ENCODE data around the gene PRDM16.

Gene PRDM16

DNA sequence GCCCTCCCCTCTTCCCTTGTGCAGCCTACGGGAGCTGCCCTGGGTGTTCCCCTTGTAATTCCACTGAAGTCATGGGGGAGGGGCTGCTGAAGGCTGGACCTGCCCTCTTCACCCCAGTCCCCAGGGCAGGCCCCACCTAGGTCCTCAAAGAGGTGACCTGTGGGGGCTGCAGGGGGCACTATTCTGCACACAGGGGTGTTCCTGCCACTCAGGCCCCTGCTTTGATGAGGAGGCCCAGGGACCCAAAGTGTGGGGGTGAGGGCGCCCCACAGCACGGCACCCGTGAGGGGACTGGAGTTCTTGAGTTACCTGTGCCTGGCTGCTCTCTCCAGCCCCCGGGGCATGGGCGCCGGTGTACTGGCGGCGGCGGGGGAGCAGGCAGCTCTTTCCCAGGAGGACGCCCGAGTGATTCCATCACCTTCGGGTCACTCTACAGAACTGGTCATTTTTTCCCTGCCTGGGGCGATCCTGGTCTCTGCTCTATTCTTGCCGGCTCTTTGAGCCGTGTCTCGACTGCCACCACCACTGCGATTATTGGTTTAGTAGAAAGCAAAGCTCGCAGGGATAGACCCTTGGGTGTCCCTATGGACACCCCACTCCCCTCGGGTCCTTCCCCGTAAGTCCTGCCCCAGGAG lies 6.9 kb upstream of the PRDM16 start:
- in situ Hi-C loops (cut with HindIII; ENCODE audit: low pct_unique_long_range_greater_than_20kb, low sequenced_read_pairs) = no loop called here
- TF ChIP-seq JUND (IDR thresholded peaks at IDR 0.05; ENCODE audit: low read depth) = no peak
- no peak for DNase-seq (ENCODE audit: low read depth in 1 of 2, low spot score in 1 of 2)

- TF ChIP-seq JUND (IDR thresholded peaks at IDR 0.05; ENCODE audit: low read depth) = no peak
- no peak for DNase-seq (ENCODE audit: low read depth in 1 of 2, low spot score in 1 of 2)
- in situ Hi-C loops (cut with HindIII; ENCODE audit: low pct_unique_long_range_greater_than_20kb, low sequenced_read_pairs) = no loop called here
These were observed 6.2 kb upstream of the PRDM16 start for GRCh38 chr1:3062616-3063378.

- in situ Hi-C loops (cut with HindIII; ENCODE audit: low pct_unique_long_range_greater_than_20kb, low sequenced_read_pairs) = no loop called here
These were observed 5.4 kb upstream of the PRDM16 start for GRCh38 chr1:3063379-3064295.

GRCh38 chr1:3064296-3064850 lies 4.6 kb upstream of the PRDM16 start:
- TF ChIP-seq JUND (IDR thresholded peaks at IDR 0.05; ENCODE audit: low read depth) = no peak
- in situ Hi-C loops (cut with HindIII; ENCODE audit: low pct_unique_long_range_greater_than_20kb, low sequenced_read_pairs) = no loop called here
- DNase-seq (ENCODE audit: low read depth in 1 of 2, low spot score in 1 of 2) = no peak

More at GRCh38 chr1:3063379-3064295, 5.4 kb upstream of the PRDM16 start:
- no peak for TF ChIP-seq JUND (IDR thresholded peaks at IDR 0.05; ENCODE audit: low read depth)
- no peak for DNase-seq (ENCODE audit: low read depth in 1 of 2, low spot score in 1 of 2)

DNA sequence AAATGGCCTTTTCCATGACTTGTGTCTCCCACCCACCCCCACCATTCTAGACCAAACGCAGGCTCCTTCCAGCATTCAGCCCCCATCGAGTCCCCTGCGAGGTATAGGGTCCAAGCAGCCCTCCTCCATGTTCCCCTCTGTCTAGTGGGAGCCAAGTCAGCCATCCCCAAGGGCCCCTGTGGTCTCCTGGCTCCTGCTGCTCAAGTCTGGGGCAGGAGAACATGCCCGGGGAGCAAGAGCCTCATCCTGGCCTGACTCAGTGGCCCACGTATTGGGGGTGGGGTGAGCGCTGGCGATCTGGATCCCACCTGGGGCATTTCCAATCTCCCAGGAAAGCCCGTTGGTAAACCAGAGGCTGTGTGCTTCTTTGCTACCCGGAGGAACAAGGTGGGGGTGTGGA lies 4.1 kb upstream of the PRDM16 start:
- in situ Hi-C loops (cut with HindIII; ENCODE audit: low pct_unique_long_range_greater_than_20kb, low sequenced_read_pairs) = no loop called here
- no peak for TF ChIP-seq JUND (IDR thresholded peaks at IDR 0.05; ENCODE audit: low read depth)
- DNase-seq (ENCODE audit: low read depth in 1 of 2, low spot score in 1 of 2) = no peak

- no peak for DNase-seq (ENCODE audit: low read depth in 1 of 2, low spot score in 1 of 2)
- in situ Hi-C loops (cut with HindIII; ENCODE audit: low pct_unique_long_range_greater_than_20kb, low sequenced_read_pairs) = no loop called here
These were observed 3.6 kb upstream of the PRDM16 start for GRCh38 chr1:3065396-3065795.

GRCh38 chr1:3065797-3066196 lies 3.2 kb upstream of the PRDM16 start:
- no peak for TF ChIP-seq JUND (IDR thresholded peaks at IDR 0.05; ENCODE audit: low read depth)
- in situ Hi-C loops (cut with HindIII; ENCODE audit: low pct_unique_long_range_greater_than_20kb, low sequenced_read_pairs) = no loop called here
- DNase-seq (ENCODE audit: low read depth in 1 of 2, low spot score in 1 of 2) = no peak

More at GRCh38 chr1:3065396-3065795, 3.6 kb upstream of the PRDM16 start:
- no peak for TF ChIP-seq JUND (IDR thresholded peaks at IDR 0.05; ENCODE audit: low read depth)

DNA sequence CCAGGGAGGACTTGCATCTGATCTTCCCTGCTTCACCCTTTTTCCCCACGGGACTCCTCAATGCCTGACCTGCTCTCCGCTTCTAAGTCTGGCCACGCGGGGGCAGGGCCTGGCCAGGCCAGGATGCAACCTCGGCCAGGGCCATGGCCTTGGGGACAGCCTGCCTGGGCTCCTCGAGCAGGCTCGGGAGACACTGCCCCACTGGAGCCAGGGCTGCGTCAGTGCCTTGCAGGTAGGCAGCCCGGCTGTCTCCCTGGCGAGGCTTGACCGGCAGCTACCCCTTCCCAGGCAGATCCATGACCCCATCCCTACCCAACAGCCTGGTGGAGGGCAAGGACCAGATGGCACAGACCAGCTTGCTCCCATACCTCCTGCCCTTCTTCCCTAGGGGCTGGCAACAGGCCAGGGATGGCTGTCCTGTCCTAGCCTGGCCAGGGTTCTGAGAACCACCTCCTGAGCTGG lies 2.7 kb upstream of the PRDM16 start:
- peak in 1 of 2 experiments; percentile 59 for DNase-seq (ENCODE audit: low read depth in 1 of 2, low spot score in 1 of 2)
- in situ Hi-C loops (cut with HindIII; ENCODE audit: low pct_unique_long_range_greater_than_20kb, low sequenced_read_pairs) = no loop called here
- TF ChIP-seq JUND (IDR thresholded peaks at IDR 0.05; ENCODE audit: low read depth) = no peak

GRCh38 chr1:3066826-3067225 lies 2.2 kb upstream of the PRDM16 start:
- in situ Hi-C loops (cut with HindIII; ENCODE audit: low pct_unique_long_range_greater_than_20kb, low sequenced_read_pairs) = no loop called here
- no peak for TF ChIP-seq JUND (IDR thresholded peaks at IDR 0.05; ENCODE audit: low read depth)
- no peak for DNase-seq (ENCODE audit: low read depth in 1 of 2, low spot score in 1 of 2)

DNA sequence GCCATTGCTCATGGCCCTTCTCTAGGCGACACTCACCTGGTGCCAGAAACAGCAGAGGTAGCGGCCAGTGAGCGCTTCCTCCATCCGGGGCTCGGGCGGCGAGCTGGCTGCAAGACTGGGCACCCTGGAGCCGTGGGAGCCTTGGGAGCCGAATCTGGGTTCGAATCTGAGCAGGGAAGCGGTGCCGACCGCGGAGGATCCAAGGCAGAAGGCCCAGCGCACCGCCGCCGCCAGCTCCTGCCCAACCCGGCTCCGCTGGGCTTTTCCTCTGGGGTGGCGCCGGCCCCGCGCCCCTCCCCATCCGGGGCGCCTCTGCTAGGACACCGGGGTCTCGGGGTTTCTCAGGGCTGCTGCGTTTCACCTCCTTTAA lies 1.7 kb upstream of the PRDM16 start:
- DNase-seq (ENCODE audit: low read depth in 1 of 2, low spot score in 1 of 2) = no peak
- TF ChIP-seq JUND (IDR thresholded peaks at IDR 0.05; ENCODE audit: low read depth) = no peak
- in situ Hi-C loops (cut with HindIII; ENCODE audit: low pct_unique_long_range_greater_than_20kb, low sequenced_read_pairs) = no loop called here

- in situ Hi-C loops (cut with HindIII; ENCODE audit: low pct_unique_long_range_greater_than_20kb, low sequenced_read_pairs) = no loop called here
- DNase-seq (ENCODE audit: low read depth in 1 of 2, low spot score in 1 of 2) = no peak
- no peak for TF ChIP-seq JUND (IDR thresholded peaks at IDR 0.05; ENCODE audit: low read depth)
These were observed 1.1 kb upstream of the PRDM16 start for GRCh38 chr1:3067671-3068563.

All from T47D (cell line).